Renal cortical epithelial cell (primary cell): ENCODE measurements around the gene PDZD2. TPM values are rescaled to one million over a fixed set of nuclear protein-coding genes. Genes with fewer than 3 reads are reported as not detected.

Source experiments
- DNase-seq: peaks from one replicate; pipeline ENCODE4 v3.0.0-alpha.2; 2011; ENCODE audit warnings: low read depth
- total RNA-seq: library from RNA; depleted of rRNA; stranded (reverse); fragments of >200 nt; gene quantifications from 2 replicates; pipeline ENCODE4 v1.2.3, GENCODE V29; 2014

Gene PDZD2
- total RNA-seq, 1 donor from 2014 or later = 14.2 TPM

- DNase-seq = no peak
These were observed 285.1 kb downstream of the PDZD2 start for GRCh38 chr5:31924005-31924404.

GRCh38 chr5:31931874-31932273 lies 292.9 kb downstream of the PDZD2 start:
- no peak for DNase-seq

- DNase-seq = peak; percentile 60
These were observed 295.2 kb downstream of the PDZD2 start for GRCh38 chr5:31934156-31934555.

GRCh38 chr5:31935496-31936369 lies 296.8 kb downstream of the PDZD2 start:
- peak; percentile 70 for DNase-seq

- DNase-seq = no peak
These were observed 297.8 kb downstream of the PDZD2 start for GRCh38 chr5:31936683-31937082.

GRCh38 chr5:31937226-31937625 lies 298.3 kb downstream of the PDZD2 start:
- DNase-seq = peak; percentile 19

GRCh38 chr5:31937703-31938102 lies 298.8 kb downstream of the PDZD2 start:
- no peak for DNase-seq

GRCh38 chr5:31939151-31939550 lies 300.2 kb downstream of the PDZD2 start:
- DNase-seq = peak; percentile 72

- no peak for DNase-seq
These were observed 302.3 kb downstream of the PDZD2 start for GRCh38 chr5:31941151-31941755.

- DNase-seq = no peak
These were observed 303.6 kb downstream of the PDZD2 start for GRCh38 chr5:31942546-31942945.

- DNase-seq = no peak
These were observed 305.9 kb downstream of the PDZD2 start for GRCh38 chr5:31944684-31945445.

- DNase-seq = peak; percentile 41
These were observed 309.1 kb downstream of the PDZD2 start for GRCh38 chr5:31948006-31948405.

GRCh38 chr5:31952067-31952466 lies 313.1 kb downstream of the PDZD2 start:
- no peak for DNase-seq

- DNase-seq = no peak
These were observed 315.2 kb downstream of the PDZD2 start for GRCh38 chr5:31954091-31954490.

GRCh38 chr5:31957151-31957550 lies 318.2 kb downstream of the PDZD2 start:
- no peak for DNase-seq

GRCh38 chr5:31962351-31962751 lies 323.4 kb downstream of the PDZD2 start:
- DNase-seq = no peak

- DNase-seq = peak; percentile 56
These were observed 324.0 kb downstream of the PDZD2 start for GRCh38 chr5:31962871-31963307.

- no peak for DNase-seq
These were observed 324.6 kb downstream of the PDZD2 start for GRCh38 chr5:31963358-31964006.

- no peak for DNase-seq
These were observed 325.1 kb downstream of the PDZD2 start for GRCh38 chr5:31964007-31964360.

- no peak for DNase-seq
These were observed 326.3 kb downstream of the PDZD2 start for GRCh38 chr5:31965227-31965626.

- no peak for DNase-seq
These were observed 328.0 kb downstream of the PDZD2 start for GRCh38 chr5:31966936-31967335.

- no peak for DNase-seq
These were observed 328.5 kb downstream of the PDZD2 start for GRCh38 chr5:31967461-31967860.
